ENCODE results near the gene RRAD.

- TF ChIP-seq CTCF (conservative IDR thresholded peaks at IDR 0.05; ENCODE audit: low read depth, low read length) (no peak), FOS (IDR thresholded peaks at IDR 0.05; ENCODE audit: low read depth, low read length) (no peak), ELK1 (IDR thresholded peaks at IDR 0.05; ENCODE audit: borderline replicate concordance, low read depth, low read length) (no peak), MAFK (IDR thresholded peaks at IDR 0.05; ENCODE audit: low read depth, low read length) (no peak), MXI1 (IDR thresholded peaks at IDR 0.05; ENCODE audit: borderline replicate concordance, low read depth, low read length) (no peak), POLR2A (IDR thresholded peaks at IDR 0.05; ENCODE audit: low read depth, low read length) (no peak), RAD21 (IDR thresholded peaks at IDR 0.05; ENCODE audit: low read length) (no peak), CHD1 (IDR thresholded peaks at IDR 0.05; ENCODE audit: low read depth, low read length) (no peak), CEBPB (IDR thresholded peaks at IDR 0.05; ENCODE audit: low read depth, low read length) (no peak)
Measured at GRCh38 chr16:66910175-66910940, 15.0 kb downstream of the RRAD start.

Measured in IMR-90 (cell line).